ENCODE measurements around the gene DLK2. TPM values are rescaled to one million over a fixed set of nuclear protein-coding genes. Genes with fewer than 3 reads are reported as not detected.
A peak's percentile ranks its signal among the peaks of the same experiment; 100 is the strongest.
"Not testable (repeated sequence)": the region's sequence is repeated elsewhere in the genome, so short reads cannot be mapped to it uniquely, and the experiment has no call there.

Gene DLK2
- 0.29 to 1.3 TPM (median 1.1 TPM) in 3 replicates for total RNA-seq
- long read RNA-seq, partial matches to known transcripts: 0 of 4 reads
- long read RNA-seq, other reads (novel, unspliced or antisense): 1 of 4 reads

DNA sequence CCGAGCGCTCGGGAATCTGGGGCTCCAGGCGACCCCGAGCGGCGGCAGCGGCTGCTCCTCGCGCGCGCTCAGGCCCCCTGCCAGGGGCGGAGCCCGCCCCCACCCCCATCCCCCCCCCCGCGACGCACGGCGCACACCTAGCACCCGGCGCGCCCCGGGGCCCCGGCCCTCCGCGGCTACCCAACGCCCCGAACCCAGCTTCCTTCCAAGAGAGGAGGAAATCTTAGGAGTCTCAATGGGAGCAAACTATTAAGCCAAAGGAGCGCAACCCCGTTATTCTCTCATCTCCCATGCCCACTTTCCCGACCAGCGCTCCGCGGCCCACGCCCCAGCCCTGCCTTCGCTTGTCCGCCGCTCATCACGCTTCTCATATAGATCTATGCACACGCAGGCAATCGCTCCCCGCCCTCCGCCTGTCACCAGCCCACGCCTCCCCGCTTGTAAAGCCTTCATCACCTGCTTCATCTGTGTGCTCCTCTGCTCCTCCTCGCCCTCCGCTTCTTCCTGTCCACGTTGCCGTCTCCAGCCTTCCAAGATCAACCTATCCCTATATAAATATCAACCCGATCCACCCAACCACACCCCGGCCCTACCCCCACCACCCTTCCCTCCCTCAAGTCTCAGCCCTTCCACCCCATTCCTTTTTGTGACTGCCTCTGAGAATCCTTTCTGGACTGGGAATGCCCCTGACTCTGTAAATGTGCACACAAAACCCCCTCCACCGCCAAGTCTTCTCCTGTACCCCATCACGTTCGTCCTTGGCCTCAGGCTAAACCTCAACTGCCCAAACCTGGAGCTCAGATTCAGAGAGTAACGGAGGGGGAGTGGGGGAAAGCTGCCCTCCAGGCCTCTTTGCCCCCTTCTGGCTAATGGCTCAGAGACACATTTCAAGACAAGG, at the start of gene DLK2:
Gene DLK2, minus strand, starts transcription at position 18 of the 898 bp plus-strand sequence. CDS start 723 bp downstream, outside the sequence.
- peak within 1 kb of the TSS; percentile 9 for H3K27ac Mint-ChIP-seq (ENCODE audit: unreplicated experiment)
- H3K27me3 Mint-ChIP-seq (ENCODE audit: low read depth): peaks cover 17% of the 10 kb centered on the region
- H3K36me3 Mint-ChIP-seq (ENCODE audit: low read depth): peaks cover 4% of the 10 kb centered on the region
- peak within 1 kb of the TSS; percentile 75 for H3K4me3 Mint-ChIP-seq (ENCODE audit: unreplicated experiment)
- DNase-seq (ENCODE audit: low spot score): no peak
- H3K9me3 Mint-ChIP-seq (ENCODE audit: low read depth): no peaks in the 10 kb centered on the region
- TF ChIP-seq CTCF (IDR thresholded peaks at IDR 0.05): no peak
- peaks cover 22% of the 10 kb centered on the region for H3K4me1 Mint-ChIP-seq (ENCODE audit: low read depth)

- H3K27me3 Mint-ChIP-seq (ENCODE audit: low read depth): no peaks in the 10 kb centered on the region
- no peaks in the 10 kb centered on the region for H3K9me3 Mint-ChIP-seq (ENCODE audit: low read depth)
- peaks cover 23% of the 10 kb centered on the region for H3K36me3 Mint-ChIP-seq (ENCODE audit: low read depth)
- peaks cover 5% of the 10 kb centered on the region for H3K4me1 Mint-ChIP-seq (ENCODE audit: low read depth)
- H3K4me3 Mint-ChIP-seq (ENCODE audit: unreplicated experiment): no peak overlapping the region
- no peak for TF ChIP-seq CTCF (IDR thresholded peaks at IDR 0.05)
- DNase-seq (ENCODE audit: low spot score): no peak
- no peak overlapping the region for H3K27ac Mint-ChIP-seq (ENCODE audit: unreplicated experiment)
These were observed 48.1 kb upstream of the DLK2 start for GRCh38 chr6:43503443-43503842.

- peaks cover 23% of the 10 kb centered on the region for H3K36me3 Mint-ChIP-seq (ENCODE audit: low read depth)
These were observed 47.3 kb upstream of the DLK2 start for GRCh38 chr6:43502666-43503065.

DNA sequence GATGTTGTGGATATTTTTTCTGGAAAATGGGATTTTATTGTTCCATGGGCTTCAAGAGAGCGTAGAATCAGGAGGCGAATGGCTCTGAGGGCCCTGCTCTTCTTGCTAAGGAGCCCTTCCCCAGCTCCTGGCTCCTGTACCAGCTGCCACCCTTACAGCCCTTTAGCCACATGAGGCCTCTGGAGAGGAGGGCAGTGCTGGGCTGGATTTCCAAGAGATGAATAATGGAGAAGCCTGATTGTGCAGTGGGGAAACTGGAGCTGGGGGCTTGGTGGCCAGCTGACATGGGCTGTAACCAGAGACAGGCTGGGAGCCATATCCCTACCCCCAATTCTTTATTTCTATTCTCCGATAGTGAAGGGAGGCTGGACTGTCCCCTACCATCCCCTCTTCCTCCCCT, 45.6 kb upstream of the DLK2 start:
- DNase-seq (ENCODE audit: low spot score): no peak
- Mint-ChIP-seq H3K9me3 (ENCODE audit: low read depth) (no peaks in the 10 kb centered on the region), H3K4me3 (ENCODE audit: unreplicated experiment) (no peak overlapping the region), H3K36me3 (ENCODE audit: low read depth) (peaks cover 23% of the 10 kb centered on the region), H3K4me1 (ENCODE audit: low read depth) (peaks cover 25% of the 10 kb centered on the region), H3K27ac (ENCODE audit: unreplicated experiment) (no peak overlapping the region), H3K27me3 (ENCODE audit: low read depth) (no peaks in the 10 kb centered on the region)
- no peak for TF ChIP-seq CTCF (IDR thresholded peaks at IDR 0.05)

More at GRCh38 chr6:43502666-43503065, 47.3 kb upstream of the DLK2 start:
- no peaks in the 10 kb centered on the region for H3K9me3 Mint-ChIP-seq (ENCODE audit: low read depth)
- peak overlapping the region; percentile 27 for H3K27ac Mint-ChIP-seq (ENCODE audit: unreplicated experiment)
- TF ChIP-seq CTCF (IDR thresholded peaks at IDR 0.05): no peak
- no peak for DNase-seq (ENCODE audit: low spot score)
- H3K4me3 Mint-ChIP-seq (ENCODE audit: unreplicated experiment): no peak overlapping the region
- peaks cover 8% of the 10 kb centered on the region for H3K4me1 Mint-ChIP-seq (ENCODE audit: low read depth)
- no peaks in the 10 kb centered on the region for H3K27me3 Mint-ChIP-seq (ENCODE audit: low read depth)

- H3K36me3 Mint-ChIP-seq (ENCODE audit: low read depth): peaks cover 22% of the 10 kb centered on the region
- no peaks in the 10 kb centered on the region for H3K27me3 Mint-ChIP-seq (ENCODE audit: low read depth)
These were observed 43.9 kb upstream of the DLK2 start for GRCh38 chr6:43499028-43499815.

GRCh38 chr6:43498291-43498690, 42.9 kb upstream of the DLK2 start:
- H3K36me3 Mint-ChIP-seq (ENCODE audit: low read depth): peaks cover 18% of the 10 kb centered on the region
- not testable (repeated sequence) for H3K4me3 Mint-ChIP-seq (ENCODE audit: unreplicated experiment); H3K27ac Mint-ChIP-seq (ENCODE audit: unreplicated experiment); DNase-seq (ENCODE audit: low spot score); H3K9me3 Mint-ChIP-seq (ENCODE audit: low read depth); H3K27me3 Mint-ChIP-seq (ENCODE audit: low read depth)
- peaks cover 35% of the 10 kb centered on the region for H3K4me1 Mint-ChIP-seq (ENCODE audit: low read depth)

More at GRCh38 chr6:43499028-43499815, 43.9 kb upstream of the DLK2 start:
- Mint-ChIP-seq H3K4me1 (ENCODE audit: low read depth) (peaks cover 35% of the 10 kb centered on the region), H3K27ac (ENCODE audit: unreplicated experiment) (no peak overlapping the region), H3K9me3 (ENCODE audit: low read depth) (no peaks in the 10 kb centered on the region), H3K4me3 (ENCODE audit: unreplicated experiment) (no peak overlapping the region)
- DNase-seq (ENCODE audit: low spot score): no peak
- no peak for TF ChIP-seq CTCF (IDR thresholded peaks at IDR 0.05)
